ENCODE measurements around the gene SLIT3. TPM values are rescaled to one million over a fixed set of nuclear protein-coding genes. Genes with fewer than 3 reads are reported as not detected.
"Not testable (repeated sequence)": the region's sequence is repeated elsewhere in the genome, so short reads cannot be mapped to it uniquely, and the experiment has no call there.

SLIT3 gene
- polyA plus RNA-seq, 6 donors from 2014 or later = not detected

- H3K27me3 Mint-ChIP-seq = peaks cover 6 to 31% (median 12%) of the 10 kb centered on the region in 3 donors
- H3K27ac Mint-ChIP-seq = no peak overlapping the region
- H3K36me3 Mint-ChIP-seq = no peaks in the 10 kb centered on the region
- DNase-seq (no peak), ATAC-seq (ENCODE audit: low read depth in 2 of 2) (no peak)
- peaks cover 0 to 1% (median 0%) of the 10 kb centered on the region in 7 donors for H3K9me3 Mint-ChIP-seq
- H3K4me1 Mint-ChIP-seq = no peaks in the 10 kb centered on the region
- H3K4me3 Mint-ChIP-seq = peak overlapping the region in 1 of 8 donors; percentile 61
Measured at GRCh38 chr5:168655316-168655715, 645.6 kb downstream of the SLIT3 start.

GRCh38 chr5:168654211-168654721 lies 646.7 kb downstream of the SLIT3 start:
- H3K36me3 Mint-ChIP-seq = no peaks in the 10 kb centered on the region
- peaks cover 0 to 6% (median 2%) of the 10 kb centered on the region in 7 donors for H3K9me3 Mint-ChIP-seq
- no peak overlapping the region for H3K27ac Mint-ChIP-seq
- H3K27me3 Mint-ChIP-seq = peaks cover 9 to 31% (median 12%) of the 10 kb centered on the region in 3 donors
- no peaks in the 10 kb centered on the region for H3K4me1 Mint-ChIP-seq
- ATAC-seq (ENCODE audit: low read depth in 2 of 2) = no peak
- DNase-seq = no peak
- H3K4me3 Mint-ChIP-seq = no peak overlapping the region

GRCh38 chr5:168653626-168654025 lies 647.3 kb downstream of the SLIT3 start:
- H3K9me3 Mint-ChIP-seq = peaks cover 0 to 10% (median 3%) of the 10 kb centered on the region in 7 donors
- H3K36me3 Mint-ChIP-seq = no peaks in the 10 kb centered on the region
- no peak overlapping the region for H3K27ac Mint-ChIP-seq
- H3K4me1 Mint-ChIP-seq = no peaks in the 10 kb centered on the region
- no peak overlapping the region for H3K4me3 Mint-ChIP-seq
- ATAC-seq (ENCODE audit: low read depth in 2 of 2) = no peak
- H3K27me3 Mint-ChIP-seq = peaks cover 9 to 31% (median 12%) of the 10 kb centered on the region in 3 donors
- DNase-seq = no peak

GRCh38 chr5:168651648-168652047 lies 649.3 kb downstream of the SLIT3 start:
- Mint-ChIP-seq H3K27me3 (peaks cover 5 to 39% (median 13%) of the 10 kb centered on the region in 3 donors), H3K4me3 (no peak overlapping the region), H3K27ac (no peak overlapping the region), H3K36me3 (no peaks in the 10 kb centered on the region), H3K4me1 (no peaks in the 10 kb centered on the region), H3K9me3 (peaks cover 0 to 10% (median 3%) of the 10 kb centered on the region in 7 donors)
- no peak for ATAC-seq (ENCODE audit: low read depth in 2 of 2)
- DNase-seq = no peak

GRCh38 chr5:168649306-168649705 lies 651.6 kb downstream of the SLIT3 start:
- Mint-ChIP-seq H3K27me3 (peaks cover 4 to 33% (median 9%) of the 10 kb centered on the region in 3 donors), H3K4me3 (no peak overlapping the region), H3K4me1 (no peaks in the 10 kb centered on the region), H3K27ac (no peak overlapping the region), H3K36me3 (no peaks in the 10 kb centered on the region), H3K9me3 (peaks cover 0 to 26% (median 9%) of the 10 kb centered on the region in 7 donors)
- DNase-seq (no peak), ATAC-seq (ENCODE audit: low read depth in 2 of 2) (no peak)

- Mint-ChIP-seq H3K4me3 (no peak overlapping the region), H3K9me3 (peaks cover 0 to 26% (median 9%) of the 10 kb centered on the region in 7 donors), H3K36me3 (no peaks in the 10 kb centered on the region), H3K4me1 (no peaks in the 10 kb centered on the region), H3K27me3 (peaks cover 4 to 27% (median 9%) of the 10 kb centered on the region in 3 donors), H3K27ac (no peak overlapping the region)
- no peak for ATAC-seq (ENCODE audit: low read depth in 2 of 2)
- DNase-seq = no peak
Measured at GRCh38 chr5:168648576-168648975, 652.4 kb downstream of the SLIT3 start.

GRCh38 chr5:168648016-168648415 lies 652.9 kb downstream of the SLIT3 start:
- Mint-ChIP-seq H3K27me3 (peaks cover 4 to 24% (median 9%) of the 10 kb centered on the region in 3 donors), H3K36me3 (no peaks in the 10 kb centered on the region), H3K4me1 (no peaks in the 10 kb centered on the region), H3K4me3 (no peak overlapping the region), H3K9me3 (peaks cover 0 to 26% (median 9%) of the 10 kb centered on the region in 7 donors), H3K27ac (no peak overlapping the region)
- DNase-seq (no peak), ATAC-seq (ENCODE audit: low read depth in 2 of 2) (no peak)

GRCh38 chr5:168647083-168647482 lies 653.9 kb downstream of the SLIT3 start:
- Mint-ChIP-seq H3K4me3 (no peak overlapping the region), H3K4me1 (no peaks in the 10 kb centered on the region), H3K27ac (no peak overlapping the region), H3K36me3 (no peaks in the 10 kb centered on the region), H3K27me3 (peaks cover 0 to 18% (median 9%) of the 10 kb centered on the region in 3 donors), H3K9me3 (peaks cover 0 to 29% (median 9%) of the 10 kb centered on the region in 7 donors)
- no peak for DNase-seq
- ATAC-seq (ENCODE audit: low read depth in 2 of 2) = no peak

- Mint-ChIP-seq H3K27me3 (peaks cover 0 to 16% (median 9%) of the 10 kb centered on the region in 3 donors), H3K9me3 (peaks cover 0 to 32% (median 10%) of the 10 kb centered on the region in 7 donors), H3K36me3 (no peaks in the 10 kb centered on the region), H3K4me1 (no peaks in the 10 kb centered on the region), H3K27ac (no peak overlapping the region), H3K4me3 (no peak overlapping the region)
- DNase-seq (no peak), ATAC-seq (ENCODE audit: low read depth in 2 of 2) (no peak)
Measured at GRCh38 chr5:168646335-168646734, 654.6 kb downstream of the SLIT3 start.

GRCh38 chr5:168645195-168645594 lies 655.7 kb downstream of the SLIT3 start:
- no peak for ATAC-seq (ENCODE audit: low read depth in 2 of 2)
- no peak for DNase-seq
- Mint-ChIP-seq H3K36me3 (no peaks in the 10 kb centered on the region), H3K27me3 (peaks cover 0 to 9% (median 6%) of the 10 kb centered on the region in 3 donors), H3K27ac (no peak overlapping the region), H3K9me3 (peaks cover 0 to 32% (median 10%) of the 10 kb centered on the region in 7 donors), H3K4me1 (no peaks in the 10 kb centered on the region), H3K4me3 (no peak overlapping the region)

GRCh38 chr5:168642019-168642418 lies 658.9 kb downstream of the SLIT3 start:
- no peak for ATAC-seq (ENCODE audit: low read depth in 2 of 2)
- DNase-seq = no peak
- peaks cover 0 to 22% (median 7%) of the 10 kb centered on the region in 7 donors for H3K9me3 Mint-ChIP-seq
- H3K36me3 Mint-ChIP-seq = no peaks in the 10 kb centered on the region
- H3K4me1 Mint-ChIP-seq = no peaks in the 10 kb centered on the region
- peaks cover 0 to 2% (median 0%) of the 10 kb centered on the region in 3 donors for H3K27me3 Mint-ChIP-seq
- no peak overlapping the region for H3K27ac Mint-ChIP-seq
- no peak overlapping the region for H3K4me3 Mint-ChIP-seq

GRCh38 chr5:168638846-168639245 lies 662.1 kb downstream of the SLIT3 start:
- not testable (repeated sequence) for H3K27ac Mint-ChIP-seq; H3K4me1 Mint-ChIP-seq; H3K4me3 Mint-ChIP-seq; H3K27me3 Mint-ChIP-seq; H3K9me3 Mint-ChIP-seq; H3K36me3 Mint-ChIP-seq; ATAC-seq (ENCODE audit: low read depth in 2 of 2); DNase-seq

- DNase-seq (no peak), ATAC-seq (ENCODE audit: low read depth in 2 of 2) (no peak)
- H3K27ac Mint-ChIP-seq = no peak overlapping the region
- peaks cover 0 to 6% (median 4%) of the 10 kb centered on the region in 7 donors for H3K9me3 Mint-ChIP-seq
- H3K27me3 Mint-ChIP-seq = peaks cover 0 to 7% (median 0%) of the 10 kb centered on the region in 3 donors
- H3K4me3 Mint-ChIP-seq = peak overlapping the region in 1 of 8 donors; percentile 6
- no peaks in the 10 kb centered on the region for H3K36me3 Mint-ChIP-seq
- H3K4me1 Mint-ChIP-seq = no peaks in the 10 kb centered on the region
Measured at GRCh38 chr5:168637793-168638192, 663.1 kb downstream of the SLIT3 start.

GRCh38 chr5:168637281-168637680 lies 663.7 kb downstream of the SLIT3 start:
- Mint-ChIP-seq H3K4me1 (no peaks in the 10 kb centered on the region), H3K36me3 (no peaks in the 10 kb centered on the region), H3K27me3 (peaks cover 0 to 7% (median 0%) of the 10 kb centered on the region in 3 donors), H3K4me3 (no peak overlapping the region), H3K9me3 (peaks cover 0 to 5% (median 4%) of the 10 kb centered on the region in 7 donors), H3K27ac (no peak overlapping the region)
- ATAC-seq (ENCODE audit: low read depth in 2 of 2) (no peak), DNase-seq (no peak)
